Measurements from ENCODE around the gene CELF5.
A peak's percentile ranks its signal among the peaks of the same experiment; 100 is the strongest.

Gene CELF5

DNA sequence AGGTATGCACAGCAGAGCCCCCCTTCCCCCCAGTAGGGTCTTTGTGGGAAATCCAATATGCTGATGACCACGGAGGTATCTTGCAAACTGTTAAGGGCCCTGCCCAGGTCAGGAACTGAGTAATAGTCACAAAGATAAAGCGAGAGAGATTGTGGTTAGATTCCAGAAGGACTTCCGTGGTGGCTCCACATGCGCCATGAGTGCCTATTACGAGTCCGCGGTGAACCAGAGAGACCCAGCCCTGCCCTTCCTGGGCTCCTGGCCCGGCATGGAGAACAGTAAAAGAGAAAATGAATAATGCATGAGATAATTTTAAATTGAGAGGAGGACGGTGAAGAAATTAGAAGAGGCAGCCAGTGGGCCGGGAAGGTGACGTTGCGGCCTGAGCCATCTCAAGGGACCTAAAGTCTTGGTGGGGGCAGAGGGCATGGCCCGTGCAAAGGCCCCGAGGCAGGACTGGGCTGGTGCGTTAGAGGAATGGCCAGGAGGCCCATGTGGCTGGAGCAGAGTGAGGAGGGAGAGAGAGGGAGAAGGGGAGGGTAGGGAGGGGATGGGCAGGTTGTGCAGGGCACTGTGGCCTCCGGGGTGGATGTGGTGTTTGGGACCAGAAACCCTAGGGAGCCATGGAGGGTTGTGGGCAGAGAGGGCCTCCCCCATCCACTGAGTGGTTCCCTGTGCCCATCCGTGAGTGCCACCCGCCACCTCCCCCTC, 95.3 kb downstream of the CELF5 start (continued):
- TF ChIP-seq, protein P1, sequence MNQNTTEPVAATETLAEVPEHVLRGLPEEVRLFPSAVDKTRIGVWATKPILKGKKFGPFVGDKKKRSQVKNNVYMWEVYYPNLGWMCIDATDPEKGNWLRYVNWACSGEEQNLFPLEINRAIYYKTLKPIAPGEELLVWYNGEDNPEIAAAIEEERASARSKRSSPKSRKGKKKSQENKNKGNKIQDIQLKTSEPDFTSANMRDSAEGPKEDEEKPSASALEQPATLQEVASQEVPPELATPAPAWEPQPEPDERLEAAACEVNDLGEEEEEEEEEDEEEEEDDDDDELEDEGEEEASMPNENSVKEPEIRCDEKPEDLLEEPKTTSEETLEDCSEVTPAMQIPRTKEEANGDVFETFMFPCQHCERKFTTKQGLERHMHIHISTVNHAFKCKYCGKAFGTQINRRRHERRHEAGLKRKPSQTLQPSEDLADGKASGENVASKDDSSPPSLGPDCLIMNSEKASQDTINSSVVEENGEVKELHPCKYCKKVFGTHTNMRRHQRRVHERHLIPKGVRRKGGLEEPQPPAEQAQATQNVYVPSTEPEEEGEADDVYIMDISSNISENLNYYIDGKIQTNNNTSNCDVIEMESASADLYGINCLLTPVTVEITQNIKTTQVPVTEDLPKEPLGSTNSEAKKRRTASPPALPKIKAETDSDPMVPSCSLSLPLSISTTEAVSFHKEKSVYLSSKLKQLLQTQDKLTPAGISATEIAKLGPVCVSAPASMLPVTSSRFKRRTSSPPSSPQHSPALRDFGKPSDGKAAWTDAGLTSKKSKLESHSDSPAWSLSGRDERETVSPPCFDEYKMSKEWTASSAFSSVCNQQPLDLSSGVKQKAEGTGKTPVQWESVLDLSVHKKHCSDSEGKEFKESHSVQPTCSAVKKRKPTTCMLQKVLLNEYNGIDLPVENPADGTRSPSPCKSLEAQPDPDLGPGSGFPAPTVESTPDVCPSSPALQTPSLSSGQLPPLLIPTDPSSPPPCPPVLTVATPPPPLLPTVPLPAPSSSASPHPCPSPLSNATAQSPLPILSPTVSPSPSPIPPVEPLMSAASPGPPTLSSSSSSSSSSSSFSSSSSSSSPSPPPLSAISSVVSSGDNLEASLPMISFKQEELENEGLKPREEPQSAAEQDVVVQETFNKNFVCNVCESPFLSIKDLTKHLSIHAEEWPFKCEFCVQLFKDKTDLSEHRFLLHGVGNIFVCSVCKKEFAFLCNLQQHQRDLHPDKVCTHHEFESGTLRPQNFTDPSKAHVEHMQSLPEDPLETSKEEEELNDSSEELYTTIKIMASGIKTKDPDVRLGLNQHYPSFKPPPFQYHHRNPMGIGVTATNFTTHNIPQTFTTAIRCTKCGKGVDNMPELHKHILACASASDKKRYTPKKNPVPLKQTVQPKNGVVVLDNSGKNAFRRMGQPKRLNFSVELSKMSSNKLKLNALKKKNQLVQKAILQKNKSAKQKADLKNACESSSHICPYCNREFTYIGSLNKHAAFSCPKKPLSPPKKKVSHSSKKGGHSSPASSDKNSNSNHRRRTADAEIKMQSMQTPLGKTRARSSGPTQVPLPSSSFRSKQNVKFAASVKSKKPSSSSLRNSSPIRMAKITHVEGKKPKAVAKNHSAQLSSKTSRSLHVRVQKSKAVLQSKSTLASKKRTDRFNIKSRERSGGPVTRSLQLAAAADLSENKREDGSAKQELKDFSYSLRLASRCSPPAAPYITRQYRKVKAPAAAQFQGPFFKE (tag by site-specific recombination; IDR thresholded peaks at IDR 0.05; ENCODE audit: borderline replicate concordance) = no peak
- TF ChIP-seq, protein P2, sequence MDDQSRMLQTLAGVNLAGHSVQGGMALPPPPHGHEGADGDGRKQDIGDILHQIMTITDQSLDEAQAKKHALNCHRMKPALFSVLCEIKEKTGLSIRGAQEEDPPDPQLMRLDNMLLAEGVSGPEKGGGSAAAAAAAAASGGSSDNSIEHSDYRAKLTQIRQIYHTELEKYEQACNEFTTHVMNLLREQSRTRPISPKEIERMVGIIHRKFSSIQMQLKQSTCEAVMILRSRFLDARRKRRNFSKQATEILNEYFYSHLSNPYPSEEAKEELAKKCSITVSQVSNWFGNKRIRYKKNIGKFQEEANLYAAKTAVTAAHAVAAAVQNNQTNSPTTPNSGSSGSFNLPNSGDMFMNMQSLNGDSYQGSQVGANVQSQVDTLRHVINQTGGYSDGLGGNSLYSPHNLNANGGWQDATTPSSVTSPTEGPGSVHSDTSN (CRISPR knock-in tag; IDR thresholded peaks at IDR 0.05) = no peak
- peak; percentile 84 for TF ChIP-seq ZNF16 (tag by site-specific recombination; IDR thresholded peaks at IDR 0.05; ENCODE audit: low read depth)
- TF ChIP-seq RBAK (tag by site-specific recombination; IDR thresholded peaks at IDR 0.05) = no peak
- no peak for TF ChIP-seq ZNF146 (tag by site-specific recombination; IDR thresholded peaks at IDR 0.05)
- TF ChIP-seq, protein P3, sequence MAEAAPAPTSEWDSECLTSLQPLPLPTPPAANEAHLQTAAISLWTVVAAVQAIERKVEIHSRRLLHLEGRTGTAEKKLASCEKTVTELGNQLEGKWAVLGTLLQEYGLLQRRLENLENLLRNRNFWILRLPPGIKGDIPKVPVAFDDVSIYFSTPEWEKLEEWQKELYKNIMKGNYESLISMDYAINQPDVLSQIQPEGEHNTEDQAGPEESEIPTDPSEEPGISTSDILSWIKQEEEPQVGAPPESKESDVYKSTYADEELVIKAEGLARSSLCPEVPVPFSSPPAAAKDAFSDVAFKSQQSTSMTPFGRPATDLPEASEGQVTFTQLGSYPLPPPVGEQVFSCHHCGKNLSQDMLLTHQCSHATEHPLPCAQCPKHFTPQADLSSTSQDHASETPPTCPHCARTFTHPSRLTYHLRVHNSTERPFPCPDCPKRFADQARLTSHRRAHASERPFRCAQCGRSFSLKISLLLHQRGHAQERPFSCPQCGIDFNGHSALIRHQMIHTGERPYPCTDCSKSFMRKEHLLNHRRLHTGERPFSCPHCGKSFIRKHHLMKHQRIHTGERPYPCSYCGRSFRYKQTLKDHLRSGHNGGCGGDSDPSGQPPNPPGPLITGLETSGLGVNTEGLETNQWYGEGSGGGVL (tag by site-specific recombination; IDR thresholded peaks at IDR 0.05) = peak; percentile 58
- TF ChIP-seq ZFHX2 (tag by site-specific recombination; conservative IDR thresholded peaks at IDR 0.05) = no peak
- no peak for TF ChIP-seq ZNF350 (tag by site-specific recombination; IDR thresholded peaks at IDR 0.05)
- peak; percentile 97 for TF ChIP-seq ZNF623 (tag by site-specific recombination; IDR thresholded peaks at IDR 0.05)
- TF ChIP-seq, protein P4, sequence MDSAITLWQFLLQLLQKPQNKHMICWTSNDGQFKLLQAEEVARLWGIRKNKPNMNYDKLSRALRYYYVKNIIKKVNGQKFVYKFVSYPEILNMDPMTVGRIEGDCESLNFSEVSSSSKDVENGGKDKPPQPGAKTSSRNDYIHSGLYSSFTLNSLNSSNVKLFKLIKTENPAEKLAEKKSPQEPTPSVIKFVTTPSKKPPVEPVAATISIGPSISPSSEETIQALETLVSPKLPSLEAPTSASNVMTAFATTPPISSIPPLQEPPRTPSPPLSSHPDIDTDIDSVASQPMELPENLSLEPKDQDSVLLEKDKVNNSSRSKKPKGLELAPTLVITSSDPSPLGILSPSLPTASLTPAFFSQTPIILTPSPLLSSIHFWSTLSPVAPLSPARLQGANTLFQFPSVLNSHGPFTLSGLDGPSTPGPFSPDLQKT (IDR thresholded peaks at IDR 0.05; ENCODE audit: borderline replicate concordance, low read depth, low read length) = no peak
- TF ChIP-seq ZNF132 (tag by site-specific recombination; IDR thresholded peaks at IDR 0.05; ENCODE audit: borderline replicate concordance) = no peak

DNA sequence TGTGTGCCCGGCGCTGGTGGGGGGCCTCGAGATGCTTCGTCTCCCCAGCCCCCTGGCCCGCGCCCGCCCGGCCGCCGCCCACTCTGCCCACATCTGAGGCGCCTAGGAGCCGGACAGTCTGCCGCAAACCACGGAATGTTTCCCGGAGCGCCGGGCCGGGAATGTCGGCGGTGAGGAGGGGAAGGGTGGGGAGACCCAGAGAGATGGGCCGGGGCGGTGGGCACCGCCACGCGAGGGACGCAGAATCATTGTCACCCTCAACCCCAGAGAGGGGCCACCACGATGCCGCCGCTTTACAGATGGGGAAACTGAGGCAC, 95.9 kb downstream of the CELF5 start:
- ChIA-PET POLR2A (no interaction called here), CTCF (no interaction called here)
- Histone ChIP-seq H3K4me3 (ENCODE audit: low read depth, low read length) (no peak overlapping the region), H3K27ac (ENCODE audit: extremely low read depth, low read depth, low read length) (no peak overlapping the region), H3K9me3 (ENCODE audit: control insufficient read depth, insufficient read depth, low read depth, low read length) (no peaks in the 10 kb centered on the region), H3K36me3 (ENCODE audit: control insufficient read depth in 2 of 2, insufficient read depth in 1 of 2, low read length in 2 of 2) (no peaks in the 10 kb centered on the region), H3K4me1 (ENCODE audit: control insufficient read depth, insufficient read depth, low read length) (no peaks in the 10 kb centered on the region)
- TF ChIP-seq, protein P5, sequence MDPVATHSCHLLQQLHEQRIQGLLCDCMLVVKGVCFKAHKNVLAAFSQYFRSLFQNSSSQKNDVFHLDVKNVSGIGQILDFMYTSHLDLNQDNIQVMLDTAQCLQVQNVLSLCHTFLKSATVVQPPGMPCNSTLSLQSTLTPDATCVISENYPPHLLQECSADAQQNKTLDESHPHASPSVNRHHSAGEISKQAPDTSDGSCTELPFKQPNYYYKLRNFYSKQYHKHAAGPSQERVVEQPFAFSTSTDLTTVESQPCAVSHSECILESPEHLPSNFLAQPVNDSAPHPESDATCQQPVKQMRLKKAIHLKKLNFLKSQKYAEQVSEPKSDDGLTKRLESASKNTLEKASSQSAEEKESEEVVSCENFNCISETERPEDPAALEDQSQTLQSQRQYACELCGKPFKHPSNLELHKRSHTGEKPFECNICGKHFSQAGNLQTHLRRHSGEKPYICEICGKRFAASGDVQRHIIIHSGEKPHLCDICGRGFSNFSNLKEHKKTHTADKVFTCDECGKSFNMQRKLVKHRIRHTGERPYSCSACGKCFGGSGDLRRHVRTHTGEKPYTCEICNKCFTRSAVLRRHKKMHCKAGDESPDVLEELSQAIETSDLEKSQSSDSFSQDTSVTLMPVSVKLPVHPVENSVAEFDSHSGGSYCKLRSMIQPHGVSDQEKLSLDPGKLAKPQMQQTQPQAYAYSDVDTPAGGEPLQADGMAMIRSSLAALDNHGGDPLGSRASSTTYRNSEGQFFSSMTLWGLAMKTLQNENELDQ (tag by site-specific recombination; IDR thresholded peaks at IDR 0.05; ENCODE audit: low read depth) = no peak
- TF ChIP-seq ZEB2 (tag by site-specific recombination; IDR thresholded peaks at IDR 0.05) (no peak), ZNF24 (tag by site-specific recombination; IDR thresholded peaks at IDR 0.05) (no peak), ZNF830 (tag by site-specific recombination; IDR thresholded peaks at IDR 0.05; ENCODE audit: low read depth) (no peak), ZNF426 (tag by site-specific recombination; IDR thresholded peaks at IDR 0.05) (no peak), ZNF16 (tag by site-specific recombination; IDR thresholded peaks at IDR 0.05; ENCODE audit: low read depth) (no peak)
